GM18505 (cell line): ENCODE measurements around the gene ANKS1B.

Source experiments
- ATAC-seq: cut with Tn5 transposase; IDR thresholded peaks from one replicate; pipeline ENCODE4 v1.9.1; 2021; ENCODE audit not compliant: unreplicated experiment
- POLR2A ChIP-seq: IDR thresholded peaks from 4 replicates; pipeline ENCODE4 v1.6.1; 2011; ENCODE audit warnings: borderline replicate concordance; ENCODE audit not compliant: insufficient read depth, insufficient read length; ENCODE audit errors: extremely low read depth

The ANKS1B gene

GRCh38 chr12:99282624-99283023 is 702.1 kb downstream of the ANKS1B start:
- no peak for ATAC-seq
- no peak for TF ChIP-seq POLR2A

DNA sequence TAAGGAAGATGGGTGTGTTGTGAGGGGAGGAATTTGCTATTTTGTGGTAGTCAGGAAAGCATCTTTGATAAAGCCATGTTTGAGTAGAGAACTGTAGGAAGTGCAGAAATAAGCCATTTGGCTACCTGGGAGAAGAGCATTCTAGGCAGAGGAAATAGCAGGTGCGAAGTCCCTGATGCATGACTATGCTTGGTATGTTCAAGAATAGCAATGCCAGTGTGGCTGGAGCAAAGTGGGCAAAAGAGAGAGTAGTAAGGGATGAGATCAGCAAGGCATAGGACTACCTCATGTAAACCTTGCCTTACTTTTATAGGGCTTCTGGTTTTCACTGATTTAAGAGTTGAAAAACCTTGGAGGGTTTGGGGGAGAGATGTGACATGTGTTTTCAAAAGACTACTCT is 702.6 kb downstream of the ANKS1B start:
- ATAC-seq: no peak
- no peak for TF ChIP-seq POLR2A

- ATAC-seq: no peak
- TF ChIP-seq POLR2A: no peak
These were observed 703.5 kb downstream of the ANKS1B start for GRCh38 chr12:99281277-99281676.

DNA sequence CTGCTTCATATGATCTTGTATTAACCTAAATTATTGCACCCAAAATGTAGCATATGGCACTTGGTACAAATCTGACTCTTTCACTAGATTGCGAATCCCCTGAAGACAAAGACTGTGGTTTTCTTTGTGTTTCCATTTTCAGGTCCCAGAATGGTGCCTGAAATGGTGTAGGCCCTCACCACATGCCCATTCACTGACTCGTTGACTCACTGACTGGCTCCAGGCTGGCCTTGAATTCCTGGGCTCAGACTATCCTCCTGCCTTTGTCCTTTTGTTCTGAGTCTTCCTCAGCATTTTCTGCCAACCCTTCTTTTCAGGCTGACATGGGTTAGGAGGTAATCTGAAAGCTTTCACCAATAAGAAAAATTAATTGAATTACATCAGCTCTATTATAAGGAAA is 705.8 kb downstream of the ANKS1B start:
- ATAC-seq: no peak
- no peak for TF ChIP-seq POLR2A

DNA sequence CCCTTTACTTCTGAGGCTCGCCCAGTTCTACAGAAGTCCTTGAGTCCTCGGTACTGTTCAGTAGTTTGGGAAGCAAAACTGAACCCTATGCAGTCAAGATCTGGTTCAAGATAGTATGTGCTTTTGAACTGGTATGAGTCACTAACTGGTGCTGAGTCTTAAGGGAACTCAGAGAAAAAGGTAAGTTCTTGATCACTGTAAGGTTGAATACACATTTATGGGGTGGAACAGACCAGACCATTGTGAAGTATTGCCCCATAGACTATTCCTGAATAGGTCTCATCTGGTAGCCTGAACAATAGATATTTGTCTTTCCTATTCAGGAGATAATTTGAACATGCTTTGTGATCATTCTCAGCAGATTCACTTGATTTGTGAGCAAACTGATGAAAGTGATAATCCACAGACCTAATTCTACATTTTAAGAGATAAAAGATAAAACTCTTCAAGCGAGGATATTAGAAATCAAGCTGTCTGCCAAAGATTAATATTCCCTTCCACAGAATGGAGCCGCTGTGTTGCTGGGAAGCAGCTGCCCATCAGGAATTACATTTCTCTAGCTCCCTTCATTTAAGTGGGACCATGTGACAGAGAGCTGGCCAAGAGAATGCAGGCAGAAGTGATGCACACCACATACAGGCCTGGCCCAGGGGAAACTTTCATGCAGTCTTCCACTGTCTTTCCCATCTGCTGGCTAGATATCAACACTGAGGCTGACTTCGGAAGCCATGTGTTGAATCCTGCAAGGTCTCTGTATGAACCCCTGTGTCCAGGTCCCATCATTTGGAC is 707.0 kb downstream of the ANKS1B start:
- TF ChIP-seq POLR2A: no peak
- ATAC-seq: no peak

- no peak for ATAC-seq
- no peak for TF ChIP-seq POLR2A
These were observed 713.7 kb downstream of the ANKS1B start for GRCh38 chr12:99271071-99271470.

GRCh38 chr12:99267038-99267437 is 717.7 kb downstream of the ANKS1B start:
- TF ChIP-seq POLR2A: no peak
- no peak for ATAC-seq

GRCh38 chr12:99265648-99266047 is 719.1 kb downstream of the ANKS1B start:
- no peak for ATAC-seq
- no peak for TF ChIP-seq POLR2A

DNA sequence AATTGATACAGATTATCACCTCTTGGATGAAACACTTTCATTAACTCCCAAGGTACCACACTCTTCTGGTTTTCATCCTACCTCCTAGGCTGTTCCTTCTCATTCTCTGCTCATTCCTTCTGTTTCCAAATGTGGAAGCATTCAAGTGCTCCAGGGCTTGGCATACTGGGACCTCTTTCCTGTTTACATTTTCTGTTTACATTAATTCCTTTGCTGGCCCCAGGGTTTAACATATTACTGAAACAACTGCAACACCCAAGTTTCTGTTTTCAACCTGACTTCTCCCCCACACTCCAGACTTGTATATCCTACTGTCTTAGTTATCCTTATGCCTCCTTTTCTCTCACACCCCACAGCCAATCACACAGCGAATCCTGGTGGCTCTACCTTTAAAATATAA is 723.5 kb downstream of the ANKS1B start:
- no peak for TF ChIP-seq POLR2A
- no peak for ATAC-seq

- no peak for ATAC-seq
- no peak for TF ChIP-seq POLR2A
These were observed 724.2 kb downstream of the ANKS1B start for GRCh38 chr12:99260456-99260996.

- no peak for TF ChIP-seq POLR2A
- ATAC-seq: no peak
These were observed 725.4 kb downstream of the ANKS1B start for GRCh38 chr12:99259040-99259934.

DNA sequence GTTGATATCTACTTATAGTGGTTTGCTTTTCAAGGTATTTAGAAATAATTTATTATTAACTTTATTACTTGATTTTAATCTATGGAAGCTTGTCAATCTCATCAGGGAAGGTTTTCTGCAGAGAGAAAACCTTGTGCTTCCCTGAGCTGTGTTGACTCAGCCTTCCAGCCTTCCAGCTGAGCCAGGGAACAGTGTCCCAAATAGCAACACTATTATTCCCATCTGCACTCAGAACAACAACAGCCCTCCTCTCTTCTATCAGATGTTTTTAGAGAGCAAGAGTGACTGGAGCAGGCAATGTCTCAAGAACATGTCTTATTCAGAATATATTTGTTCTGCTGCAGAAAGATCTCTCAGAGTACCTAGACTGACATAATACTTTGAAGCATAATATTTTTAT is 727.1 kb downstream of the ANKS1B start:
- TF ChIP-seq POLR2A: no peak
- no peak for ATAC-seq

GRCh38 chr12:99253068-99253467 is 731.7 kb downstream of the ANKS1B start:
- no peak for TF ChIP-seq POLR2A
- ATAC-seq: no peak
